Spleen (tissue), 7 donors: ENCODE results near the gene WFDC5.

ENCODE experiments used
- POLR2A ChIP-seq, 3 donors: fragments of 450-650 bp; IDR thresholded peaks; one replicate each; pipeline ENCODE4 v1.5.1; 2017; ENCODE audit warnings: antibody characterized with exemption in 3 of 3, mild to moderate bottlenecking in 1 of 3
- TF ChIP-seq, protein P1 (sequence below), 11 experiments: fragments of 200-600 bp in 7 of 11; fragments of 450-650 bp in 4 of 11; sonication (generic) in 4 of 11; IDR thresholded peaks in 8 of 11; conservative IDR thresholded peaks in 3 of 11; 1 replicate in 7 of 11; 2 replicates in 4 of 11; pipeline versions ENCODE4 v1.4.0 to v1.8.0; 2016 to 2021; ENCODE audit warnings: antibody characterized with exemption in 11 of 11, inconsistent platforms in 4 of 11, mild to moderate bottlenecking in 1 of 11
- donor health status: DM: no; HTN: no; CAD: no; lungs with moderate emphysema.
- donor health status: DM: no; HTN: no; CAD: no.
- donor health status: DM: no; HTN: no; CAD: no.

DNA sequence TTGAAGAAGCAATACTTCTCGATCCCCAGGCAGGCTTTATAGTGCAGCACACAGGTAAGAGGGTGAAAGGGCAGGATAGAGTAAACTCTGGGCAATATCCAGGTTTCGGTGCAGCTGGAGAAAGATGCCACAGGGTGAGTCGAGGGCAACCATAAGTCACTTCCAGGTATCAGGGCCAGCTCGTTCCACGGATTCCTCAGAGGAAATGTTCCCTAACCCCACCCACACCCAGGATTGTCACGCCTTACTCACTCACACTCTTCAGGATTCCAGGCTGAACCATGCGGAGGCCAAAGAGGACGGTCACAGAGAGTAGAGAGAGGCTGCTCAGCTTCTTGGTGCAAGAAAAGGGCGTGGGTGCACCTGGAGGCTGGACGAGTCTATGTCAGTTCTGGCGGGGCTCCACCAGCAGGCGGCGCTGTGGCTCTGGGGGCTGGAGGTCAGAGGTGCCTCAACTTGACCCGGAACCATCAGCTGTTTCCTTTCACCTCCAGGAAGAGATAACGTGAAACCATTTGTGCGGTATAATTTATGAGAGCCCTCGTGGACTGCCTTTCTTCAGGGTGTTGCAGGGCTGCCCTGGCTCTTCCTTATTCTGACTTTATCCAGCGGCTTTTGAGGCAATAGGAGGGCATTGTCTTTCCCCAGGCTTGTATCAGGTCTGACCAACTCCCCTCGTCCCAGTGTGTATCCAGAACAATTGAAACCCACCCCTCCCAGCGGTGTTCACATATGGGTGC is 23.8 kb upstream of the WFDC5 start:
- TF ChIP-seq, protein P1, sequence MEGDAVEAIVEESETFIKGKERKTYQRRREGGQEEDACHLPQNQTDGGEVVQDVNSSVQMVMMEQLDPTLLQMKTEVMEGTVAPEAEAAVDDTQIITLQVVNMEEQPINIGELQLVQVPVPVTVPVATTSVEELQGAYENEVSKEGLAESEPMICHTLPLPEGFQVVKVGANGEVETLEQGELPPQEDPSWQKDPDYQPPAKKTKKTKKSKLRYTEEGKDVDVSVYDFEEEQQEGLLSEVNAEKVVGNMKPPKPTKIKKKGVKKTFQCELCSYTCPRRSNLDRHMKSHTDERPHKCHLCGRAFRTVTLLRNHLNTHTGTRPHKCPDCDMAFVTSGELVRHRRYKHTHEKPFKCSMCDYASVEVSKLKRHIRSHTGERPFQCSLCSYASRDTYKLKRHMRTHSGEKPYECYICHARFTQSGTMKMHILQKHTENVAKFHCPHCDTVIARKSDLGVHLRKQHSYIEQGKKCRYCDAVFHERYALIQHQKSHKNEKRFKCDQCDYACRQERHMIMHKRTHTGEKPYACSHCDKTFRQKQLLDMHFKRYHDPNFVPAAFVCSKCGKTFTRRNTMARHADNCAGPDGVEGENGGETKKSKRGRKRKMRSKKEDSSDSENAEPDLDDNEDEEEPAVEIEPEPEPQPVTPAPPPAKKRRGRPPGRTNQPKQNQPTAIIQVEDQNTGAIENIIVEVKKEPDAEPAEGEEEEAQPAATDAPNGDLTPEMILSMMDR (IDR thresholded peaks at IDR 0.05 in 8 of 11, conservative IDR thresholded peaks at IDR 0.05 in 3 of 11) = peak in 8 of 11 experiments; percentile 22 to 76 (median 57)
- TF ChIP-seq POLR2A (IDR thresholded peaks at IDR 0.05) = no peak
